Peyer's patch (tissue), 4 donors: ENCODE measurements around the gene ENC1.

Experiments used
- POLR2A ChIP-seq, 2 donors: fragments of 450-650 bp; IDR thresholded peaks; one replicate each; pipeline ENCODE4 v1.5.1; 2017; ENCODE audit warnings: antibody characterized with exemption in 2 of 2, mild to moderate bottlenecking in 2 of 2, moderate library complexity in 2 of 2
- TF ChIP-seq, protein P1 (sequence below), 6 experiments: fragments of 450-650 bp in 4 of 6; fragments of 200-600 bp in 2 of 6; sonication (generic) in 1 of 6; IDR thresholded peaks; one replicate each; pipeline ENCODE4 v1.5.1; 2017 to 2019; ENCODE audit warnings: antibody characterized with exemption in 6 of 6, mild to moderate bottlenecking in 3 of 6, moderate library complexity in 1 of 6

DNA sequence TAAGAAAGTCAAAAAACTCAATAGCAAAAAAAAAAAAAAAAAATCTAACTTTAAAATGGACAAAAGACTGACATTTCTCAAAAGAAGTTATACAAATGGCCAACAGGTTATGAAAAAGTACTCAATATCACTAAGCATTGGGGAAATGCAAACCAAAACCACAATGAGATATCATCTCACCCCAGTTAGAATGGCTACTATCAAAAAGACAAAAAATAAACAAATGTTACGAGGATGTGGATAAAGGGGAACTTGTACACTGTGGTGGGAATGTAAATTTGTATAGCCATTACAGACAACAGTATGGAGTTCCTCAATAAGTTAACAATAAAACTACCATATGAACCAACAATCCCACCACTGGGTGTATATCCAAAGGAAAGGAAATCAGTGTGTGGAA, 37.2 kb downstream of the ENC1 start:
- TF ChIP-seq, protein P1, sequence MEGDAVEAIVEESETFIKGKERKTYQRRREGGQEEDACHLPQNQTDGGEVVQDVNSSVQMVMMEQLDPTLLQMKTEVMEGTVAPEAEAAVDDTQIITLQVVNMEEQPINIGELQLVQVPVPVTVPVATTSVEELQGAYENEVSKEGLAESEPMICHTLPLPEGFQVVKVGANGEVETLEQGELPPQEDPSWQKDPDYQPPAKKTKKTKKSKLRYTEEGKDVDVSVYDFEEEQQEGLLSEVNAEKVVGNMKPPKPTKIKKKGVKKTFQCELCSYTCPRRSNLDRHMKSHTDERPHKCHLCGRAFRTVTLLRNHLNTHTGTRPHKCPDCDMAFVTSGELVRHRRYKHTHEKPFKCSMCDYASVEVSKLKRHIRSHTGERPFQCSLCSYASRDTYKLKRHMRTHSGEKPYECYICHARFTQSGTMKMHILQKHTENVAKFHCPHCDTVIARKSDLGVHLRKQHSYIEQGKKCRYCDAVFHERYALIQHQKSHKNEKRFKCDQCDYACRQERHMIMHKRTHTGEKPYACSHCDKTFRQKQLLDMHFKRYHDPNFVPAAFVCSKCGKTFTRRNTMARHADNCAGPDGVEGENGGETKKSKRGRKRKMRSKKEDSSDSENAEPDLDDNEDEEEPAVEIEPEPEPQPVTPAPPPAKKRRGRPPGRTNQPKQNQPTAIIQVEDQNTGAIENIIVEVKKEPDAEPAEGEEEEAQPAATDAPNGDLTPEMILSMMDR (IDR thresholded peaks at IDR 0.05): no peak
- no peak for TF ChIP-seq POLR2A (IDR thresholded peaks at IDR 0.05)
